MG63 (cell line): ENCODE results near the gene ITGAE. TPM values are rescaled to one million over a fixed set of nuclear protein-coding genes. Genes with fewer than 3 reads are reported as not detected.

Experiments
- total RNA-seq: library from RNA; depleted of rRNA; stranded (reverse); fragments of >200 nt; shearing (Covaris generic); gene quantifications from 2 replicates; pipeline ENCODE4 v1.2.3, GENCODE V29; 2014; ENCODE audit warnings: low replicate concordance; rRNA removed

Gene ITGAE
- total RNA-seq, 1 experiment from 2014 or later = 16.9 TPM

Other genes with a start within 250 kb of the ITGAE start
- gene TRPV3, start 243.4 kb downstream of the ITGAE start, total RNA-seq = 0.07 TPM in 1 of 2 replicates, not detected in the other
- gene TRPV1, start 191.8 kb downstream of the ITGAE start, total RNA-seq = 0.10 TPM in 1 of 2 replicates, not detected in the other
- 2.9 and 3.8 TPM in 2 replicates for gene SHPK, start 164.9 kb downstream of the ITGAE start, total RNA-seq
- 1.1 and 2.2 TPM in 2 replicates for gene CTNS, start 164.4 kb downstream of the ITGAE start, total RNA-seq
- gene TAX1BP3, start 132.6 kb downstream of the ITGAE start, total RNA-seq = 63.4 and 127 TPM in 2 replicates
- gene EMC6, start 132.4 kb downstream of the ITGAE start, total RNA-seq = 2.4 and 23.4 TPM in 2 replicates
- gene P2RX5, start 105.0 kb downstream of the ITGAE start, total RNA-seq = 12.0 and 12.3 TPM in 2 replicates
- gene HASPIN, start 77.3 kb downstream of the ITGAE start, total RNA-seq = 6.9 and 13.0 TPM in 2 replicates
- 6.6 and 10.2 TPM in 2 replicates for gene NCBP3, start 45.1 kb upstream of the ITGAE start, total RNA-seq
- gene CAMKK1, start 91.9 kb upstream of the ITGAE start, total RNA-seq = 3.1 and 3.9 TPM in 2 replicates
- gene P2RX1, start 115.3 kb upstream of the ITGAE start, total RNA-seq = not detected in 2 replicates
- 0.32 and 1.2 TPM in 2 replicates for gene ATP2A3, start 163.2 kb upstream of the ITGAE start, total RNA-seq